ENCODE results near the gene TMEM143.

- no peak for TF ChIP-seq NRF1 (conservative IDR thresholded peaks at IDR 0.05; ENCODE audit: low read depth, low read length)
- no peak for TF ChIP-seq ATF7 (IDR thresholded peaks at IDR 0.05; ENCODE audit: low read depth)
- TF ChIP-seq POLR2AphosphoS5 (IDR thresholded peaks at IDR 0.05; ENCODE audit: low read length): no peak
- no peak for TF ChIP-seq ASH2L (IDR thresholded peaks at IDR 0.05; ENCODE audit: borderline replicate concordance, low read depth)
Observed at GRCh38 chr19:48395170-48395455, 31.4 kb upstream of the TMEM143 start.

Measured in GM12878 (cell line).